BLaER1 (cell line): ENCODE data around the gene ZWILCH.

Source experiments
- H3K27ac ChIP-seq: shearing (Covaris generic); formaldehyde crosslinking; 2 replicates; pipeline ENCODE4 v1.8.1; 2022
- H3K27me3 ChIP-seq: shearing (Covaris generic); formaldehyde crosslinking; 2 replicates; pipeline ENCODE4 v1.8.1; 2022
- H3K36me3 ChIP-seq: shearing (Covaris generic); formaldehyde crosslinking; 2 replicates; pipeline ENCODE4 v1.8.1; 2022
- H3K4me1 ChIP-seq: shearing (Covaris generic); formaldehyde crosslinking; 2 replicates; pipeline ENCODE4 v1.8.1; 2022
- H3K4me2 ChIP-seq: shearing (Covaris generic); formaldehyde crosslinking; 2 replicates; pipeline ENCODE4 v1.8.1; 2022
- H3K4me3 ChIP-seq: shearing (Covaris generic); formaldehyde crosslinking; 2 replicates; pipeline ENCODE4 v1.8.1; 2022
- H3K9ac ChIP-seq: shearing (Covaris generic); formaldehyde crosslinking; 2 replicates; pipeline ENCODE4 v1.8.1; 2022
- H3K9me3 ChIP-seq: shearing (Covaris generic); formaldehyde crosslinking; 2 replicates; pipeline ENCODE4 v1.8.1; 2022
- H4K20me1 ChIP-seq: shearing (Covaris generic); formaldehyde crosslinking; 2 replicates; pipeline ENCODE4 v1.8.1; 2022
- Cebpa-rat ChIP-seq: shearing (Covaris generic); IDR thresholded peaks from 2 replicates; pipeline ENCODE4 v1.8.1; 2022

ZWILCH gene

DNA sequence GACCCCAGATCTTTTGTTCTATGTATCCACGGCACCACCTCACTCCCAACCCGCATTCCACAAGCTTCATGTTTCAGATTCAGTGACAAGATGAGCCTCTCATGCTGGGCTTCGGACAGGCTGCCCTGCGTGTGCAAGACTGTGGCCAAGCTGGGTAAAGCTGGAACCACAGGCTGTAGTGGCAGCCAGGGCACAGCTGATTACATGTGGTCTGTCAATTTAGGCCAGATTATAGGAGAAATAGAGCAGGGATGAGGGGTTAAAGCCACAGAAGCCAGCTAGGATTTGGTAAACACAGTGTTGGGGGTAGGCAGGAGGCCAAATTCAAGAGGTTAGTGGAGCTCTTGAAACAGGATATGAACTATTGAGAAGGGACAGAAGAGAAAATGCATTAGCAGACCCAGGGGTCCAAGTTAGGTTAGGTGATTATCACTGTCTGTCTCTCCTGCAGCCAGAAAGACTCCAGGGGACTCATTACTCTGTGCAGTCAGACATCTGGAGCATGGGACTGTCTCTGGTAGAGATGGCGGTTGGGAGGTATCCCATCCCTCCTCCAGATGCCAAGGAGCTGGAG is 20.5 kb upstream of the ZWILCH start:
- H4K20me1 ChIP-seq = no peaks in the 10 kb centered on the region
- no peaks in the 10 kb centered on the region for H3K27me3 ChIP-seq
- H3K9me3 ChIP-seq = no peaks in the 10 kb centered on the region
- H3K4me3 ChIP-seq = no peak overlapping the region
- no peak overlapping the region for H3K27ac ChIP-seq
- no peak overlapping the region for H3K4me2 ChIP-seq
- TF ChIP-seq Cebpa-rat = no peak
- no peaks in the 10 kb centered on the region for H3K4me1 ChIP-seq
- no peak overlapping the region for H3K9ac ChIP-seq
- H3K36me3 ChIP-seq = peaks cover 87% of the 10 kb centered on the region

DNA sequence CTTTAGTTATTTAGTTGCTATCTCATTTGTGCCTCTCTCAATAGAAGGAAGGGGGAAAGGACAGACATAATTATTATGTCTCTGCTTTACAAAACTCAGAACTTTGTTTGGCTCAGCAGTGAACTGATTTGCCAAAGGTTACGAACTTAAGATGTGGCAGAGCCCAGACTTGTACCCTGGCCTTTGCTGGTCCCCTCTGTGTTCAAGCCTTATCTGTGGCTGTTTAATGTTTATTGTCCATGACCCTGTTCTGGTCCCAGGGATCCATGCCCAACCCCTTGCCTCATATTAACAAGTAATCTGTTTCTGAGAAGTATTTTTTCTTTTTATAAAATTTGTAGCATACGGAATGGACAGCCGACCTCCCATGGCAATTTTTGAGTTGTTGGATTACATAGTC is 18.2 kb upstream of the ZWILCH start:
- Histone ChIP-seq H3K4me3 (no peak overlapping the region), H3K27ac (no peak overlapping the region), H3K9ac (no peak overlapping the region), H3K9me3 (no peaks in the 10 kb centered on the region), H3K36me3 (peaks cover 96% of the 10 kb centered on the region), H3K4me2 (no peak overlapping the region), H3K4me1 (no peaks in the 10 kb centered on the region), H4K20me1 (peaks cover 4% of the 10 kb centered on the region; the same call in 1 of the 2 replicates), H3K27me3 (no peaks in the 10 kb centered on the region)
- TF ChIP-seq Cebpa-rat = no peak

GRCh38 chr15:66488525-66488924 is 16.6 kb upstream of the ZWILCH start:
- no peak for TF ChIP-seq Cebpa-rat
- H3K36me3 ChIP-seq = peaks cover 96% of the 10 kb centered on the region

GRCh38 chr15:66489179-66489791 is 15.8 kb upstream of the ZWILCH start:
- H3K27ac ChIP-seq = no peak overlapping the region
- H3K9me3 ChIP-seq = no peaks in the 10 kb centered on the region
- H3K4me2 ChIP-seq = no peak overlapping the region
- H3K4me1 ChIP-seq = no peaks in the 10 kb centered on the region
- H3K9ac ChIP-seq = no peak overlapping the region
- no peak overlapping the region for H3K4me3 ChIP-seq
- no peak for TF ChIP-seq Cebpa-rat
- peaks cover 99% of the 10 kb centered on the region for H3K36me3 ChIP-seq
- H4K20me1 ChIP-seq = peaks cover 7% of the 10 kb centered on the region; the same call in 1 of the 2 replicates
- no peaks in the 10 kb centered on the region for H3K27me3 ChIP-seq

More at GRCh38 chr15:66488525-66488924, 16.6 kb upstream of the ZWILCH start:
- no peaks in the 10 kb centered on the region for H3K27me3 ChIP-seq
- no peaks in the 10 kb centered on the region for H3K9me3 ChIP-seq
- H3K4me1 ChIP-seq = no peaks in the 10 kb centered on the region
- peaks cover 7% of the 10 kb centered on the region; the same call in 1 of the 2 replicates for H4K20me1 ChIP-seq
- no peak overlapping the region for H3K4me2 ChIP-seq
- H3K4me3 ChIP-seq = no peak overlapping the region
- H3K27ac ChIP-seq = no peak overlapping the region
- no peak overlapping the region for H3K9ac ChIP-seq

- Histone ChIP-seq H3K4me3 (no peak overlapping the region), H3K27ac (no peak overlapping the region), H3K9me3 (no peaks in the 10 kb centered on the region), H3K27me3 (no peaks in the 10 kb centered on the region), H3K9ac (no peak overlapping the region), H3K36me3 (peaks cover 96% of the 10 kb centered on the region), H3K4me2 (no peak overlapping the region), H3K4me1 (peaks cover 8% of the 10 kb centered on the region), H4K20me1 (peaks cover 7% of the 10 kb centered on the region; the same call in 1 of the 2 replicates)
- TF ChIP-seq Cebpa-rat = no peak
Measured at GRCh38 chr15:66491846-66492245, 13.3 kb upstream of the ZWILCH start.

DNA sequence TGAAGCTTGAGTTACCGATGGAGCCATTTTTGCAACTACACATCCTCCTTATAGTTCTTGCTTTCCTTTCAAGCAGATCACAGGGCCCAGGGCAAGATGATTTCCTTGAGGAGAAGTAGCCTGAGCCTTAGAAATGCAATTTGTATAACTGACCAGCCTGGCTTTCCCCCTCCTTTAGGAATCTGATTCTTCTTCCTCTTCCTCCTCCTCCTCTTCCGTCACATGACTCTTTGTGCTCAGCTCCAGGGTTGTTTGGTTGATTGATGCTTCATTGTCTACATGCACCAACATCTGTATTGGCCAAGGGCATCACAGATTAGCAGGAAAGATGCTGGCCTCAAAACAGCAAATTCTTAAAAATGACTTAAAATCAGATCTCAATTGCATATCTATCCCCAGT is 10.9 kb upstream of the ZWILCH start:
- H3K4me3 ChIP-seq = no peak overlapping the region
- no peak for TF ChIP-seq Cebpa-rat
- H4K20me1 ChIP-seq = peaks cover 22% of the 10 kb centered on the region
- no peak overlapping the region for H3K4me2 ChIP-seq
- no peak overlapping the region for H3K27ac ChIP-seq
- H3K36me3 ChIP-seq = peaks cover 84% of the 10 kb centered on the region
- H3K4me1 ChIP-seq = peaks cover 22% of the 10 kb centered on the region
- no peaks in the 10 kb centered on the region for H3K27me3 ChIP-seq
- no peak overlapping the region for H3K9ac ChIP-seq
- no peaks in the 10 kb centered on the region for H3K9me3 ChIP-seq

GRCh38 chr15:66496951-66497501 is 8.1 kb upstream of the ZWILCH start:
- Histone ChIP-seq H3K9me3 (no peaks in the 10 kb centered on the region), H3K36me3 (peaks cover 84% of the 10 kb centered on the region), H3K9ac (peak overlapping the region; percentile 89), H3K27me3 (no peaks in the 10 kb centered on the region), H3K4me3 (peak overlapping the region; percentile 84), H3K4me1 (peaks cover 50% of the 10 kb centered on the region), H3K27ac (peak overlapping the region; percentile 85), H3K4me2 (peak overlapping the region; percentile 80), H4K20me1 (peaks cover 43% of the 10 kb centered on the region)
- TF ChIP-seq Cebpa-rat = no peak

DNA sequence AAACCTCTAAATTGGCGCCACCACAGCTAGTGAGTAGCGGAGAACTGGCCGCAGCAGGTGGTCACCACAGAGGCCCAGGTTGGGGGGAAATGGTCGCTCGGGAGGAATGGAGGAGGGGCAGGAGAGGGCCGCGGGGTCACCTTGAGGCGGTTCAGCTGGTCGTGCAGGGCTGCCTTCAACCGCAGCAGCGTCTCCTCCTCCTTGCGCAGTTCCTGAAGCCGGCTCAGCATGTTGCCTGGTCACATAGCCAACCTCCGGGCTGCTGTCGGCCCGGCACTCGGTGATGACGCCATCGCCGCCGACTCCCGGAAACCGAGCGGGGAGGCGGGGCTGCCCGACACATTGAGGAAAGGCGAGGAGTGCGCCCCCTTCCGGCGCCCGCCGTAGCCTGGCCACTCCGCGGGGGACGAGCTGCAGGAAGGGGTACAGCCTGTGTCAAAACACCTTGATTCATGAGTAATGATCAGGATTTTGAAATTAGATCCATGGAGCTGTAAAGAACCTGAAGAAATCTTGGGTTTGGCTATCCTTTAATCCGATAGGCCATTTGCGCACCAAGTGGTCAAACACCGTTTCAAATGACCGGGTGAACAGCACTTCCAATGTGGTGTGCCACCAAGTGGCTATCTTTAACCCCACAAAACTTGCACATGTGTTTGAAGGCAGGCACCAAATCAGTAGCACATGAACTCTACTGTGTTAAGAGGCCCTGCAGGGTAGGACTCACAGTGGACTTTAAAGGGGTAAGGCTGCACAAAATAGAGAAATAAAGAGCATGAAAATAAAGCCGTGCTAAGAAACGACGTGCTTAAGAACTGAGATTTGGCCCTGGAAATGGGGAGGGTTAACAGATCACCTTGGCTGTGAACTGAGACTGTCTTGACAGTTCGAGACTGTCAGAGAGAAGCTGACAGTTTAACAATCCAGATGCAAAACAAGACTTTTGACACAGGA is 7.3 kb upstream of the ZWILCH start, which contains the start of gene SNAPC5:
Gene SNAPC5 (minus strand): TSS at position 261 of the 954 bp plus-strand sequence. CDS start 31 bp downstream, at position 230.
- peaks cover 84% of the 10 kb centered on the region for H3K36me3 ChIP-seq
- peak; percentile 52; the same call in 1 of the 2 replicates for TF ChIP-seq Cebpa-rat
- H3K4me3 ChIP-seq = peak within 1 kb of the TSS; percentile 84
- H4K20me1 ChIP-seq = peaks cover 50% of the 10 kb centered on the region
- H3K4me1 ChIP-seq = peaks cover 58% of the 10 kb centered on the region
- H3K9ac ChIP-seq = peak within 1 kb of the TSS; percentile 89
- no peaks in the 10 kb centered on the region for H3K27me3 ChIP-seq
- no peaks in the 10 kb centered on the region for H3K9me3 ChIP-seq
- H3K4me2 ChIP-seq = peak within 1 kb of the TSS; percentile 80
- peak within 1 kb of the TSS; percentile 85 for H3K27ac ChIP-seq
